RWPE2 (cell line): Measurements from ENCODE around the gene GRID2.

Source experiments
- ATAC-seq: fragments of 200-7000 bp; cut with Tn5 transposase; 3 replicates; pipeline ENCODE4 v1.9.1; 2021; ENCODE audit warnings: low read depth
- DNase-seq: peaks from one replicate; pipeline ENCODE4 v3.0.0-alpha.2; 2020; ENCODE audit warnings: low spot score
- H3K27ac ChIP-seq: fragments of 450-650 bp; 2 replicates; pipeline ENCODE4 v1.5.1; 2017; ENCODE audit warnings: mild to moderate bottlenecking; ENCODE audit not compliant: poor library complexity, severe bottlenecking
- H3K27me3 ChIP-seq: fragments of 250-450 bp; sonication (Bioruptor Pico); 2 replicates; pipeline ENCODE4 v1.5.1; 2021; ENCODE audit warnings: mild to moderate bottlenecking, moderate library complexity; ENCODE audit not compliant: insufficient read depth, poor library complexity, severe bottlenecking
- H3K36me3 ChIP-seq: fragments of 250-450 bp; sonication (Bioruptor Pico); 2 replicates; pipeline ENCODE4 v1.5.1; 2020; ENCODE audit warnings: low read depth, mild to moderate bottlenecking, moderate library complexity
- H3K4me1 ChIP-seq: fragments of 250-450 bp; sonication (Bioruptor Pico); 2 replicates; pipeline ENCODE4 v1.5.1; 2021; ENCODE audit warnings: mild to moderate bottlenecking, moderate library complexity; ENCODE audit not compliant: insufficient read depth, poor library complexity, severe bottlenecking
- H3K4me3 ChIP-seq: fragments of 250-450 bp; sonication (Bioruptor Pico); 2 replicates; pipeline ENCODE4 v1.5.1; 2021; ENCODE audit warnings: mild to moderate bottlenecking, moderate library complexity; ENCODE audit not compliant: severe bottlenecking
- H3K9me3 ChIP-seq: fragments of 250-450 bp; sonication (Bioruptor Pico); 2 replicates; pipeline ENCODE4 v1.5.1; 2021; ENCODE audit warnings: mild to moderate bottlenecking, moderate library complexity; ENCODE audit not compliant: severe bottlenecking
- TF ChIP-seq, protein P1 (sequence below): fragments of 450-650 bp; IDR thresholded peaks from one replicate; pipeline ENCODE4 v1.5.1; 2017; ENCODE audit warnings: mild to moderate bottlenecking, moderate library complexity; ENCODE audit not compliant: poor library complexity, severe bottlenecking

The GRID2 gene

GRCh38 chr4:92791871-92792440, 488.2 kb downstream of the GRID2 start:
- H3K36me3 ChIP-seq, result no peaks in the 10 kb centered on the region
- ATAC-seq (no peak), DNase-seq (no peak)
- H3K4me3 ChIP-seq, result no peak overlapping the region
- H3K27me3 ChIP-seq, result no peaks in the 10 kb centered on the region
- no peaks in the 10 kb centered on the region for H3K9me3 ChIP-seq
- H3K4me1 ChIP-seq, result no peaks in the 10 kb centered on the region
- TF ChIP-seq, protein P1, sequence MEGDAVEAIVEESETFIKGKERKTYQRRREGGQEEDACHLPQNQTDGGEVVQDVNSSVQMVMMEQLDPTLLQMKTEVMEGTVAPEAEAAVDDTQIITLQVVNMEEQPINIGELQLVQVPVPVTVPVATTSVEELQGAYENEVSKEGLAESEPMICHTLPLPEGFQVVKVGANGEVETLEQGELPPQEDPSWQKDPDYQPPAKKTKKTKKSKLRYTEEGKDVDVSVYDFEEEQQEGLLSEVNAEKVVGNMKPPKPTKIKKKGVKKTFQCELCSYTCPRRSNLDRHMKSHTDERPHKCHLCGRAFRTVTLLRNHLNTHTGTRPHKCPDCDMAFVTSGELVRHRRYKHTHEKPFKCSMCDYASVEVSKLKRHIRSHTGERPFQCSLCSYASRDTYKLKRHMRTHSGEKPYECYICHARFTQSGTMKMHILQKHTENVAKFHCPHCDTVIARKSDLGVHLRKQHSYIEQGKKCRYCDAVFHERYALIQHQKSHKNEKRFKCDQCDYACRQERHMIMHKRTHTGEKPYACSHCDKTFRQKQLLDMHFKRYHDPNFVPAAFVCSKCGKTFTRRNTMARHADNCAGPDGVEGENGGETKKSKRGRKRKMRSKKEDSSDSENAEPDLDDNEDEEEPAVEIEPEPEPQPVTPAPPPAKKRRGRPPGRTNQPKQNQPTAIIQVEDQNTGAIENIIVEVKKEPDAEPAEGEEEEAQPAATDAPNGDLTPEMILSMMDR, result no peak
- no peak overlapping the region for H3K27ac ChIP-seq

GRCh38 chr4:92809381-92809780, 505.6 kb downstream of the GRID2 start:
- TF ChIP-seq, protein P1, result no peak
- no peak for DNase-seq
- H3K36me3 ChIP-seq, result no peaks in the 10 kb centered on the region
- no peak for ATAC-seq
- H3K4me3 ChIP-seq, result no peak overlapping the region
- H3K9me3 ChIP-seq, result no peaks in the 10 kb centered on the region
- no peaks in the 10 kb centered on the region for H3K27me3 ChIP-seq
- H3K4me1 ChIP-seq, result no peaks in the 10 kb centered on the region
- H3K27ac ChIP-seq, result no peak overlapping the region

DNA sequence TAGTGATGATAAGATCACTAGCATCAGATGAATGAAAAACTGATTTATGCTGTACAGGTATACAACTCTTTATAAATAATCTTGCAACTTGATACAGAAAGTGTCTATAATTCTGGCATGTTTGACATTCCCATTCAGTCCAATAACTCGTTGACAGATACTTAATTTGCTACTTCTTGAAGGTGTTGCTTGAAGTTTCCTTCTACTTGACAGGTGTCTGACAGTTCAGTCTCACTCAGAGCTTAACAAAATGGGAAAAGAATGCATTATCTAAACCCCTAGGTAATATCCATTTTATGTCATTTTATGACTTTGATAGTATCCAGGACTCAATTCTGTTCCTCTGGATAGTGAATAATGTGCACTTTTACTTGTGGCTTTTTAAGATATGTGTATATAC, 508.9 kb downstream of the GRID2 start:
- Histone ChIP-seq H3K9me3 (no peaks in the 10 kb centered on the region), H3K36me3 (no peaks in the 10 kb centered on the region), H3K27me3 (no peaks in the 10 kb centered on the region), H3K4me3 (no peak overlapping the region), H3K4me1 (no peaks in the 10 kb centered on the region), H3K27ac (no peak overlapping the region)
- DNase-seq, result no peak
- TF ChIP-seq, protein P1, result no peak
- no peak for ATAC-seq

DNA sequence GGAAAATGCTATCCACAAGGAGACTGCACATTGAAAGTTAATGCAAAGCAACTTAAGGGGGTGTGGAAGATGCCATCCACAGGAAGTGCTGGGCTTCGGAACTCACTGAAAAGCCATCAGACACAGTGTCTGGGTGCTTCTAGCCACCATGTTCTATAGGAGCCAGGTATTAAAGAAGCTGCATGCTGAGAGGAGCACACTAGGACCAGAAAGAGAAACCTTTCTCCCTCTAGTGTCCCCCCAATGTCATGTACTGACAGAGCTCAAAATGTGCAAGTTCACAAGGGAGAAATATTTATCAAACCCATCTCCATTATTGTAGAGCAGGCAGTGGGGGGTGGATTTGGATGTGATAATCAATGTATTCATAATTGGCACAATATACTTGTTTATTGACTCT, 510.9 kb downstream of the GRID2 start:
- no peak for ATAC-seq
- Histone ChIP-seq H3K9me3 (no peaks in the 10 kb centered on the region), H3K4me3 (no peak overlapping the region), H3K36me3 (no peaks in the 10 kb centered on the region), H3K4me1 (no peaks in the 10 kb centered on the region), H3K27me3 (no peaks in the 10 kb centered on the region), H3K27ac (no peak overlapping the region)
- TF ChIP-seq, protein P1, result no peak
- no peak for DNase-seq

DNA sequence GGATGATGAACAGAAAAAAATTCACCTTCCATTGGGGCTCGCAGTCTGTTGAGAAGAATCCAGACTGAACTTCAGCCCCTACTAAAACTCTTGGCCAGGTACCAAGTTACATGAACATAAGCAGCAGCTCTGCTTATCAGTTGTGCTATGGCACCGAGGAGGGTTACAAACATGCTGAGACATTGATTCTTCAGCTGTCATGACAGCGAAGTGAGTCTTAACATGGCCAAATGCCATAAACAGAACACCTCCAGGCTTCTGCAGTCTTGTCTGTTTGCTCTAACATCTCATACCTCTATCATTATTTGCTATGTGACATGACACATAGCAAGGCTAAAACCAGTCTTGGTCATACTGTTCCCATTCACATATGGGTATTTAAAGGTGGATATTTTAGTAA, 521.5 kb downstream of the GRID2 start:
- H3K9me3 ChIP-seq, result no peaks in the 10 kb centered on the region
- TF ChIP-seq, protein P1, result no peak
- DNase-seq (no peak), ATAC-seq (peak; percentile 50; the same call in 2 of the 3 replicates)
- no peaks in the 10 kb centered on the region for H3K4me1 ChIP-seq
- no peaks in the 10 kb centered on the region for H3K27me3 ChIP-seq
- no peak overlapping the region for H3K4me3 ChIP-seq
- H3K27ac ChIP-seq, result no peak overlapping the region
- no peaks in the 10 kb centered on the region for H3K36me3 ChIP-seq
